GM21360 (cell line): ENCODE measurements around the gene BRPF1.

Source experiments
- ATAC-seq: cut with Tn5 transposase; IDR thresholded peaks from one replicate; pipeline ENCODE4 v1.9.1; 2021; ENCODE audit warnings: mild to moderate bottlenecking, moderate library complexity; ENCODE audit not compliant: unreplicated experiment

BRPF1 gene

DNA sequence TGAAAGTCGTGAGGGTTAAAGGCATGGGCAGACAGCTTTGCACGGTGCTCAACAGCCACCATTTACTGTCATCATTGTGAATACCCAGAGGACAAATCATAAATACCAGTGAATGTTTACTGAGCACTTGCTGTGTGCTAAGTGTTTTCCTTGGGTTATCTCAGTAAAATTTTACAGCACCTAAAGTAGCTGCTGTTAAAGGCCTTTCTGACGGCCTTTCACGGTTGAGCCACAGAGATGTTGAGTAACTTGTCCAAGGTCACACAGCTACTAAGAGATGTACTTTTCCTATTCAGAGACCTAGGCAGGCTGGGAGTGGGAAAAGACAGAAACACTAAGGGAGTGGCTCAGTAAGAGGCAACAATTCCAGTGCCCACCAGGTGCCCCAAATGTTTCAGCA, 28.3 kb upstream of the BRPF1 start:
- no peak for ATAC-seq

DNA sequence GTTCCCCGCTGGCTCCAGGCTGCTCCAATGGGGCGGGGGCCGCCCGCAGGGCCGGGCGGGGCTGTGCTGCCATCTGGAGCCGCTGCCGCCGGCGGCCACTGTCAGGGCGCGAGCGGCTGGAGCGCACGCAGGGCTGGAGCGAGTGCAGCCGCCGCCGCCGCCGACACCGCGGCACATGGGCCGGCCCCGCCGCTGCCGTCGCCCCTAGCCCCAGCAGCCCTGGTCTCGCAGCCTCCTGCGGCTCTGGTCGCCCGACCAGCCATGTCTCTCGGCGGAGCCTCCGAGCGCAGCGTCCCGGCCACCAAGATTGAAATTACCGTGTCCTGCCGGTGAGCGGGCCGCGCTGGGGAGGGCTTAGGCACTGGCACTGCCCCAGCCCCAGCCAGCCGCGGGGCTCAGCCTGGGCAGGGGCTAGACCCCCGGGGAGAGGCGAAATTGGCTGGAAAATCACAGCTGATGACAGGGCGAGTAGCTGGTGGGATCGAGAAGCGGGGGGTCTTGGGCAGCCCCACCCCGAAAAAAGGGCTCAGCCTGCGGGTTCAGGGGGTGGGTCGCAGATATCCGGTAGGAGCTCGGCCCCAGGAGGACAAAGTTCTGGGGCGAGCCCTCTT, 27.7 kb upstream of the BRPF1 start, which contains the start of gene CPNE9:
TSS of gene CPNE9 (plus strand) at position 98 of the 611 bp plus-strand sequence. CDS start at position 262, 164 bp downstream.
- ATAC-seq, result no peak

GRCh38 chr3:9704347-9705322, 26.9 kb upstream of the BRPF1 start:
- no peak for ATAC-seq

DNA sequence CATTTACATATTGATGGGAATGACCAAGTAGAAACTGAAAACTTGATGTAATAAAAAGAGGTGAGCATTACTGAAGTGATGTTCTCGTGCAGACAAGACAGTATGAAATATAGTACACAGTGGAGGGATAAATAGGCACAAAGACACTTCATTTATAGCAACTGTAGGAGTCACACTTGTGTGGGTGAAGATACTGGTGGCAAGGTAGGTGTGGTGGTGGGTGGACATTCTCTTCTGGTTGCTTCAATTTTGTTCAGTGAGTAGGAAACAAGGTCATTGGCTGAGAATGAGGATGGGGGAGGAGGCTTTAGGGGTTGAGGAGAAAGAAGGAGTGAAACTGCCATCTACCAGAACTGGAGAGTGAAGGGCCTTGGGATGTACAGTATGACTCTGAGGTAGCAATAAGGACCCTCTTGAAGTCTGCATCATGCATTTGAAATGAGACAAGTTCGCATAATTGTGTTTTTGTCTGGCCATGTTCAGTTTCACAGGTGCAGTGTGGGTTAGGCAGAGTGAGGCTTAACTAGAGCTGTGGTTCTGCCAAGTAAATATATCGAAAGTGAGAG, 21.3 kb upstream of the BRPF1 start:
- ATAC-seq, result no peak

- no peak for ATAC-seq
Observed at GRCh38 chr3:9712415-9712814, 19.1 kb upstream of the BRPF1 start.

- no peak for ATAC-seq
Observed at GRCh38 chr3:9713142-9713541, 18.4 kb upstream of the BRPF1 start.

DNA sequence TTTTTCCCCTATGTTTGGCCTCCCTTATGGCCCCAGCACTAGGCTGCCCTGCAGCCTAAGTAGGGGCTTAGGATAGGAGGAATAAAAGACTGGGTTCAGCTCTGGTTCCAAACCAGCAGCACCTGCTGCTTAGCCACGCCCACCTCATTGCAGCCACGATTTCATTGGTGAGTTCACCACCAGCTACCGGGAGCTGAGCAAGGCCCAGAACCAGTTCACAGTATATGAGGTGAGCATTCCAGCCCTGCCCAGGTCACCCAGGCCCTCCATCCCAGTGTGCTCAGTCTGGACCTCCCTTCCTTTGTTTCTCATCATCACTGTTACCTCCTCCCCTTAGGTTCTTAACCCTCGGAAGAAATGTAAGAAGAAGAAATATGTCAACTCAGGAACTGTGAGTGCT, 16.4 kb upstream of the BRPF1 start:
- no peak for ATAC-seq

- ATAC-seq, result no peak
Observed at GRCh38 chr3:9715764-9716437, 15.6 kb upstream of the BRPF1 start.

- no peak for ATAC-seq
Observed at GRCh38 chr3:9716801-9717555, 14.6 kb upstream of the BRPF1 start.

GRCh38 chr3:9717563-9717962, 14.0 kb upstream of the BRPF1 start:
- ATAC-seq, result no peak

GRCh38 chr3:9718118-9718517, 13.4 kb upstream of the BRPF1 start:
- ATAC-seq, result no peak

GRCh38 chr3:9721015-9721699, 10.4 kb upstream of the BRPF1 start:
- no peak for ATAC-seq

DNA sequence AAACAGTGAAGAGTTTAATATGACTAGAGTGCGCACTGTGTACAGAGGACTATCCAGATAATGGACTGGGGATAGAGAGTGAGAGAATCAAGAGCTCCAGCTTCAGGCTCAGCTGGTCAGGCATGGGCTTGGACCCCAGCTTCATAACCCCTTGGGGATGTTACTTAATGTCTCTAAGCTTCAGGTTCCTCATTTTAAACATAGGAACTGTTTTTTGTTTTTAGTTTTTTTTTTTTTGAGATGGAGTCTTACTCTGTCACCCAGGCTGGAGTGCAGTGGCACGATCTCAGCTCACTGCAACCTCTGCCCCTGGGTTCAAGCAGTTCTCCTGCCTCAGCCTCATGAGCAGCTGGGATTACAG, 9.9 kb upstream of the BRPF1 start:
- no peak for ATAC-seq

DNA sequence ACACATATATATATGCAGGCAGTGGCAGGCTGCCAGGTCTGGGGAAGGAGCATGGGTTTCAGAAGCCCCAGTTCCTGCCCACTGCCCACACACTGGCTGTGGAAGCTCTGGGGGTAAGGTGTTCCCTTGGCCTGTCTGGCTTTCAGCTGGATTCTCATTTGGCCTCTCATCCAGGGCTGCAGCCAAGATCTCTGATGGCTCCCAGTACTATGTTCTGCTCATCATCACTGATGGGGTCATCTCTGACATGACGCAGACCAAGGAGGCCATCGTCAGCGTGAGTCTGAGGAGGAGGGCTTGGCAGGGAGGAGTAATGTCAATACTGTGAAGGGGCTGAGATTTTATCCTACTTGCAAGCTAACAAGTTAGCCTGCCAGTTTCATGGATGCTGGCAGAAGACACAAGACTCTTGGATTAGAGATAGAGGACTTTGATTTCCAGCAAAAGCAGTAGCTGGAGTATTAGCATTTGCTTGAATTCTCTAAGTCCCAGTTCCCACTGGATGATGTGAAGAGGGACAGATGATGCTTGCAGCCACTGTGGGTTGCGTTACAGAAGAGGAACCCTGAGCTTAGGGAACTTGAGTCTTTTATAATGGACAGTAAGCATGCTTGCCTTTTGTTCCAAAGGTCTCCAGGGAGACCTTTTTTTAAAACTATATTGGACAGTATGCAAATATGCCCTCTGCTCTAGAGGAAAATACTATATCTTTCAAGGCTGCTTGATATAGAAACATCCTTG, 5.6 kb upstream of the BRPF1 start:
- no peak for ATAC-seq

DNA sequence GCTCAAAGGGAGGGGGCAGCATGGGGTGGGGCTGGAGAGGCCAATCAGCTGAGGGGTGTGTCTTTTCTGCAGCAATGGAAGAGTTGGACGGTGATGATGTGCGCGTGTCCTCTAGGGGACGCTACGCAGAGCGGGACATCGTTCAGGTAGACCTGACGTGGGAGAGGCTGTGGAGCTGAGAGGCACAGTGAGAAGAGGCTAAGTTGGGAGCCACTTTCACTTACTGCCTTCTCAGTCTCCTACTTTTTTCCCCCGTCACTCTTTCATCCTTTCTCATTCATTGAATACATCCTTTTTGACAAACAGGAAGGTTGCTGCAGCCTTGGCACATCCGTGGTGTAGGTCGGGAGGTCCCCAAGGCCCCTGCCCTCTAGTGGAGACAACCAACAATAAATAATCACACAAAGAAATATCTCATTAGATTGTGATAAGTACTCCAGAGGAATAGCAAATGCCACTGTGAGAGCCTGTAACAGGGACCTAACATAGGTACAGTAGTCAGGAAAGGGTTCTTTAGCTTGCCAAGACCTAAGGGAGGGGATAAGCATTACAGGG, 4.4 kb upstream of the BRPF1 start:
- ATAC-seq, result no peak

GRCh38 chr3:9727743-9728142, 3.8 kb upstream of the BRPF1 start:
- ATAC-seq, result no peak

GRCh38 chr3:9729419-9729818, 2.1 kb upstream of the BRPF1 start:
- no peak for ATAC-seq

DNA sequence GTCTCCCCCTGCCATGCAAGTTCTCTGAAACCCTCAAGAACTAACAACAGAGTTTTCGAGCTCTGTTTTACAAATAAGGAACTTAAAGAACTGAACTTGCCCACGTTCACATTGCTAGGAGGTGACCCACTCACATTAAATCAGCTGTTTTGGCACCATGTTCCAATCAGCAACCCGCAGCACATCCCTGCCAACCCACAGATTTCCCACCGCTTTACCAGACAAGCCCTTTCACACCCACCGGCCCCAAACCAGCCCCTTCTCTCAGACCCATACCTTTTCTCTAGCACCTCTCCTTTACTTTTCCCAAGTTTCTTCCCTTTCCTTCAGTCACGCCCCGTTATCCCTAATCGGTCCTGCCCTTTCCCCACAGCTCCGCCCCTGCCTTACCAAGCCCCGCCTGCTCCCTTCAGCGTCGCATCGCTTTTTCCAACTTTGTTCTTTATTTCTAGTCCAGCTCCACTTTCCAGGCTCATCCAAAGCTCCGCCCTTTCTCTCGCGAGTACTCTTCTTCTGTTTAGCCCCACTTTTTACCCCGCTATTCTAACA, 804 bp upstream of the BRPF1 start:
- peak; percentile 33 for ATAC-seq
